HG03439 (cell line): ENCODE data around the gene PHACTR1.
"Not testable (repeated sequence)": the region's sequence is repeated elsewhere in the genome, so short reads cannot be mapped to it uniquely, and the experiment has no call there.

Experiments used
- ATAC-seq: cut with Tn5 transposase; IDR thresholded peaks from one replicate; pipeline ENCODE4 v1.9.1; 2021; ENCODE audit warnings: mild to moderate bottlenecking, moderate library complexity; ENCODE audit not compliant: unreplicated experiment

PHACTR1 gene

DNA sequence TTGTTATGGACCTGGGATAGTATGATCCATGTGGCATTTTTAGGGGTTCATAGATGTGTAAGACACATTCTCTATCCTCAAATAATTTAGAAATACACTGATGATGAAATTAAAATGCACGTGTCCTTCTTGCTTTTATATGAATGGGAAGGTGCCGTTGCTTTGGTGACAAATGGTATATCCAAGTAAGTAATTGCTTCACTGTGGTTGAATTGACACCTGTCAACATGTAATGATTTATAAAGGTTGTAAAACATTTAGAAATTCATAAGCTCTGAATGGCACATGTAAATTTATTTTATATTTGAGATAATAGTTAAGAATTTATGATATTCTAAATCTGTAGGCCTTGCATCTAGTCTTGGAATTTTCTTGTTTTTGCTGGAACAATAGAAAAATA is 227.0 kb downstream of the PHACTR1 start:
- ATAC-seq = no peak

DNA sequence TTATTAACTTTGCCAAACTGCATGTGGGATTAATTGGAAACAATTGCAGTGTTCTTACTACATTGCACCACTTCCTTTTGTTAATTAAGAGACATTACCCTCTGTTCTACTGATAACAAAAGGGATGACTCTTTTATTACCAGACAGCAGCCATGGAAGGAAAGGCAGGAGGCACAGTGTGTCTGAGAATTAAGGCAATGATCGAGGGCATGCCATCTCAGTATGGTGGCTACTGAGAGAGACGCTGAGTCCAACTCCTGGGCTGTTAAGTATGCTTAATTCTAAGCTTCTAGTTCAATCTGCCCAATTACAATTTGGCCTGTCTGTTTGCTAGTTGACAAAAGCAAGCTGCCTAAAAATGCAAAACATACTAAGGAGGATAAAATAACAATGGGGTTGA is 227.4 kb downstream of the PHACTR1 start:
- no peak for ATAC-seq

DNA sequence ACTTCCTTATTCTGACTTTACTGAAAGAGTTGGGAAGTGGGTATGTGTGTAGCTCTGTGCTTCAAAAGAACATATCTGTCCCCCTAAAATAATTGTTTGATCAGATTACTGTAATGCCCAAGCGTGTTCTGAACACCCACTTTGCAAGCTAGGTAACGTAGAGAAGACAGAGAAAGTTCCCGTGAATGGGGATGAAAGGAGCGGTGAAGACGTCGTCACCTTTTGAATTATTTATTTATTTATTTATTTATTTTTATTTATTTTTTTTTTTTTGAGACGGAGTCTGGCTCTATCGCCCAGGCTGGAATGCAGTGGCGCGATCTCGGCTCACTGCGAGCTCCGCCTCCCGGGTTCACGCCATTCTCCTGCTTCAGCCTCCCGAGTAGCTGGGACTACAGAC is 228.0 kb downstream of the PHACTR1 start:
- not testable (repeated sequence) for ATAC-seq

DNA sequence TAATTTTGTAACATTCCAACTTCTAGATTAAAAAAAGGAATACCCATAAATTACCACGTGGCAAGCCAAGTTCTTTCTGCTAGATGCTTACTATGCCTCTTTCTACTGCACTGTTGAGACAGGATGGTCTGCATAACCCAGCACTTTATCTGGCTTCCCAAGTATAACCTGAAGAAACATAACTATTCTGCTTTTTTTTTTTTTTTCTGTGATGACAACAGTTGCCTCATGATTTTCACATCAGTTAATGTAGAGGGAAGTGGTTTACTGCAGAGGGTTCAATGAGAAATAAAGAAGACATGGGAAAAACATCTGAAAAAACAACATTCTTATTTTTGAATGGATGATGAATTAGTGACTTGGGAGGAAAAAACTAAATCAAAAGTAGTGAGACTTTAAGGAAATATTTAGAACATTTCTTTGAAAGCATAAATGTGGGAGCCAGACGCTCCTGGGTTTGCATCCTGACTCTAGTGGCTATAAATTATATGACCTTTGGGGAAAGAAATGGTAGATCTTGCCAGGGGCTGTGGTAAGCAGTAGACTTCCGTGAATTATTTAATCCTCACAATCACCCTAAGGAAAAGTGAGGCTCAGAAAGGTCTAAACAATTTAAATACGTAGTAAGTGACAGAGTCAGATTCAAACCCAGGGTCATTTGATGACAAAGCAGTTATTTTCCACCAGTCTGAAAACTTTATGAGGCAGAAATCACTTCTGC is 230.7 kb downstream of the PHACTR1 start:
- no peak for ATAC-seq

DNA sequence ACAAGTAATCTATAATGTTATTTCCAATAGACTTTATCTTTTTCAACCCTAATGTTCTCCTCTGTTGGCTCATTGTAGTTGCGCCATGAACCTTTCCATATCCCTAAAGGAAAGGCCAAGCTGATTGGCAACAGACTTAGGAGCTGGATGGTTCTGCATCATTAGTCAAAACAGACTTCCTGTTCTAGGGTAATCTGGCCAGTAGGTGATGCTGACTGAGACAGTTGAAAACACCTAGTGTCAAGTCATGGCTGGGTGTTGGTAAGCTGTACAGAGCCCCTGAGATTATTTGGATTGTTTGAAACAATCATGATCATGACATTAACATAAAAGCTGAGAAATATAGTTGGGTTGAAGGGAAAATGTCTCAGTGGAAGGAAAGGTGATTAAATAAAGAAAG is 231.4 kb downstream of the PHACTR1 start:
- ATAC-seq = no peak

DNA sequence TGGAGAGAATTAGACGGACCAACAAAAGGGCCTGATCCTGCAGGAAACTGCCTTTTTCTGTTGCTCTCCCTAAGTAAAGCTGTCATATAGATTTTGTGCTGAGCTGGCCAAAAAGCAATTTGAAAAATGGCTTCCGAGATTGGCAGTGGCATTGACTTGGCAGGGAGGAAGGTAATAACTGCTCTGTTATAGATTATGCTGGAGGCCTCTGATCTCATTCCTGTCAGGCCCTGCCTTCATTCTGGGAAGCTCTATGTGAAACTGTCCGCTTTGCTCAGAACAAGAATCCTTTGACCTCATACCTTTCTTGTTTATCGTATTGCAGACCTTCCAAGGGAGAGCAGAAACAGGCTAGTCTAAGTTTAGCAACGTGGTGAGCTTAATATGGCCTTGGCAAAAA is 234.4 kb downstream of the PHACTR1 start:
- ATAC-seq = no peak

DNA sequence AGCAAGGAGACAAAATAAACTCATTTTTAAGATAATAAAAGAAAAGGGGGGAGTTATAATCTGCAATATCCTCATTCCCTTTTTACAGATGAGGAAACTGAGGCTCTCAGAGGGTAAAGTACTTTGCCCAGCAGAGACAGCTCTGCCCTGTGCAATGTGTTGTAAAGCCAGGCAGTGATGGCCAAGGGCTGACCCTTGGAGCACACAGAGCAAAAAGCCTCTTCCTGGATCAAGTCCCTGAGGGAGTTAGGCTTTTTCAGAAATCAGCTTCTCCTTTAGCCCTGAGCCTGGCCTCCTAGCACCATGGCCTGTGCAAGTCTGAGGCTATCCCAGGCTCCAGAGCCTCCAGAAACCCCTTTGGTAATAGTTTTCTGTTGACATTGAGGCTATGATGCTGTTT is 234.8 kb downstream of the PHACTR1 start:
- ATAC-seq = no peak

DNA sequence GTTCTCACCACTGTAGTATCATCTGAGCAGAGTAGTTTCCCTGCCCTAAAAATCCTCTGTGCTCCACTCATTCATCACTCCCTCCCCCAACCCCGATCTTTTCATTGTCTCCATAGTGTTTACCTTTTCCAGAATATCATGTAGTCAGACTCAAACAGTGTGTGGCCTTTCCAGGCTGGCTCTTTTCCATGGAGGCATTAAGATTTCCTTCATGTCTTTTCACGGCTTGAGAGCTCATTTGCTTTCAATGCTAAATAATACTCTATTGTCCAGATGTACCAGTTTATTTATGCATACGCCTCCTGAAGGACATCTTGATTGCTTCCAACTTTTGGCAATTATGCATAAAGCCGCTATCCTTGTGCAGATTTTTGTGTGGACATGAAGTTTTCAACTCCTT is 235.8 kb downstream of the PHACTR1 start:
- ATAC-seq = no peak

DNA sequence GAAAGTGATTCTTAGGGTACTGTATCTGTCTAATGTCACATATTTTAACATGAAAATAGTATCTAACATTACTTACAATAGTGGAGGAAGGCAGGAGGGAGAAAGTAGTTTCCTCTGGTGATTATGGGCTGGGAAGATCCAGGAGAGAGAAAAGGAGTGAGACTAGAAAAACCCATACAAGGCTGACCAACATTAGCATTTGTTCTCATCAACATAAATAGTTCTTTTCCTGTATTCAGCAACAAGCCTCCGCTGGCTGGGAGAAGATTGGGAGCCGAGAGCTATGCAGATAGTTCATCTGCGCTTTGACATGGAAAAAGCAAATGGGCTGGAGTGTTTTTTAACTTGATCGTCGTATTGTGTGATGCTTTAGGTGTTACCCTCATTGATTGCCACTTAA is 239.4 kb downstream of the PHACTR1 start:
- ATAC-seq = no peak

DNA sequence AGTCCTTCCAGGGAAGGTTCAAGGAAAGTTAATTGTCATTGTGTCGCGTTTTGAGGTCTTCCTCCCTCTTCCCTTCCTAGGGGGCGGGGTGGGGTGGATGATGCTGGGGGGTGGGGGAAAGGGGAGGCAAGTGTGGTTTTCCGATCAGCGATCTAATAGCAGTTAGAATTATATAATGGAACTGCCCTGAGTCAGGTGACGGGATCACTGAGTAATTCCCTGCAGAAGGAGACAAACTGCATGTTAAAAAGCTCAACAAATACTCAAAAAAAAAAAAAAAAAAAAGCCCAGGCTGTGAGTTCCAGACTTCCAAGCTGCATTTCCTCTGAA is 240.4 kb downstream of the PHACTR1 start:
- ATAC-seq = no peak

DNA sequence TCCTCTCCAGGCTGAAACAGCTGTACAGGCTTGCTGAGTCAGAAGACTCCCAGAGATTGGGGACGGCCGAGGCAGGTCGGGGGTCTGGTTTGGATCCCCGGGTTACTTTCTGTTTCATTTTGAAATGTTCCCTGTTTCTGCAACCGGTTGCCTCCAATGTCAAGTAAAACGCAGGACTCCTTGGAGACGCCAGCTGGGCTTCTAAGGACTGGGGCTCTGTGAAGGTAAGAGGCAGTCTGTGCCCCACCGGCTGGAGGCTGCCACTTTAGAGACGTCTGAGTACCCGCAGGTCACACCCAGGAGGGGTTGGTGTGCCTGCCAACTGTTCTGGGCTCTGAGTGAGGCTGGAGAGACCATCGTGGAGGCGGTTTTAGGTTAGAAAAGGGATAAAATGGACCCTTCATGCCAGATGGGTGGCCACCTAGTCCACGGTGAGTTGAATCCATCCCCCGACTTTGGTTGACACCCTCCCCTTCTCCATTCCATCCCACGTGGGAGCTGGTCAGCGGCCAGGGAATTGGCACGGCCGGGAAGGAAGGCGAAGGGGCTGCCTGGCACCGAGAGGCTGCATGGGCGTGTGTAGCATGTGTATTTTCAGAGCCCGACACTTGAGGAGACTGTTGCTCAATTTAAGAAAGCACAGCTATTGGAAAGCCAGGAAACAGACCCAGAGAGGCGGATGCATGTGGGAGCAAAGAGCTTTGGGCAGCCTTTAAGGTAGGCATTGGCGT is 240.9 kb downstream of the PHACTR1 start:
- ATAC-seq = no peak

DNA sequence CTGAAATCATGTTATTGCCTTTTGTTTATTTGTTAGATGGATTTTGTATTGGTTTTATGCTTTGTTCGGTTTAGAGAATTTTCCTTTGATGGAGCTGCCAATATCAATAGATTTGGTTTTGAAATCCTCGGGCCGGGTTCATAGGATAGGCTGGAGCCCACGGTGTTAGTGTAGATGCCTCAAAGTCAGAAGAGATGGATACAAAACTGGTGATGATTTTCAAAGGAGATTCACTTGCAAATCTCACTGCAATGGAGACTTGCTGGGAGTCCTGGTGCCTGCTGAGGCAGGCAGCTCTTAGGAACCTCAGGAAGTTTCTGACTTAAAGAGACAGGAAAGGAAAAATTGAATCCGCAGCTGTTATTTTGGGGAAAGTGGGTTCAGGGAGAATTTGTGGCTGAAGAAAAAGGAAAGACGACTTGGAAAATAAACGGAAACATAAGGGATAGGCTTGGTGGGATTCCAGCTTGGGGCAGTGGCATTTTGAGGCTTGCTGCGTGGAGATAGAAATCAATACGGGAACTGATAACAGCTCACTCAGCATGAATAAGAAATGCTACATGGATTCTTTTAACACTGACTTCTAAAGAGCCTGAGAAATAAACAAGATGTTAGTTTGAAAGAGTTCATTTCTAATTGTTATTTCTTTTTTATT is 241.6 kb downstream of the PHACTR1 start:
- ATAC-seq = no peak

DNA sequence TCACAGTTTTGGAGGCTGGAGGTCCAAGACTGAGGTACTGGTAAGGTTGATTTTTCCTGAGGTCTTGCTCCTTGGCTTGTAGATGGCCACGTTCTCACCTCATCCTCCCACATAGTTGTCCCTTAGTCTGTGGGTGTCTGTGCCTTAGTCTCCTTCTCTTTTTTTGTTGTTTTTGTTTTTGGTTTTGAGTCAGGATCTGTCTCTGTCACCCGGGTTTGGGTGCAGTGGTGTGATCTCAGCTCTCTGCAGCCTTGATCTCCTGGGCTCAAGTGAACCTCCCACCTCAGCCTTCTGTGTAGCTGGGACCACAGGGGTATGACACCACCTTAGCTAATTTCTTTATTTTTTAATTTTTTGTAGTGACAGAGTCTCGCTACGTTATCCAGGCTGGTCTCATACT is 245.2 kb downstream of the PHACTR1 start:
- ATAC-seq = no peak

DNA sequence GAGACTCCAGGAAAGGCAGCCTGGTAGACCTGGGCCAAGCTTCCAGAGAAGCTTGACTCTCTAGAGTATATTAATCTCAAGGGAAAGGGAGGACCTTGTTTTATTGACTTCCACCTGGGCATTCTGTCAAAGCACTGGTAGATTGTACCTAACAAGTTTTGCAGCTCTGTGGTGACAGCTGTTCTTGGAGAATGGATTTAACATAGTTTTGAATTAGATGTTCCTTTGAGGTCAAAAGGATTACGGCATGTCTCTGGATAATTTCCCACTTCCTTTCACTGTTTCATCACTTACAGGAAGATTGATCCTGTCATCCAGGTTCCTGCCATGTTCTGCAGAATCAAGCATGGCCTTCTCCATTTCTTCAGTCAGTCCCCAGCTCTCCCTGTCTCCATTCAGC is 246.0 kb downstream of the PHACTR1 start:
- ATAC-seq = no peak

DNA sequence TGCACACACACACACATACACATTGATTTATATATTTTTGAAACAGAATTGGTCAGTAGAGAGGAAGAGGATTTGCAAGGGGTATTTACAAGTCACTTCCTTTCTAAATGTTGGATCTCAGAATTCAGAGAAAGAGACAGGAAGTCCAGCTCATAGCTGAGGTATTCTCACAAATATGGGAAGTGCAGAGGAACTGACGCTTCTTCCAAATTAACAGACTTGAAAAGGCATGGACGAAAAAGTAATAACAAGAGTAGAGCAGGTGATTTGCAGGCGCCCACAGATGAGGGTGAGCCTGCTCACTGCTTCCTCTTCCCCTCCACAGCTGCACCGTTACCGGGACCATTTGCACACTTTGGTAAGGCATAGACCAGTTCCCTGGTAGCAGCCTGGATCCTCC is 246.4 kb downstream of the PHACTR1 start:
- ATAC-seq = no peak

DNA sequence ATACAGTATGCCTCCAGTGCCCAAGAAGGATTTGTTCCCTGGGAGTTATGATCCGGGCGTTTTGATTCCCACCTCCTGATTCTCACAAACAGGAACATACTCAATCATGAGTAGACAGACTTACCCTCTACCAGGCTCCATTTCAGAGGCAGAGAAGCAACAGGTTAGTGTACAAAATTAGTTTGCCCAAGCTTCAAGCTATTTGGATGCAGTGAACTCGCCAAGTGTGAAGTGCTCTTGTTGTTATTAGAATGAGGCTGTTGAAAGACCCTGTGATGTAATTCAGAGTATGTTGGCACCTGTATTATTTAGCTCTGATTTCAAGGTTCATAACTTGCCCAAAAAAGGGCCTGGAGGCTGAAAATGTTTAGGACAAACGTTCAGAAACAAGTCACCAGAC is 247.0 kb downstream of the PHACTR1 start:
- ATAC-seq = no peak

DNA sequence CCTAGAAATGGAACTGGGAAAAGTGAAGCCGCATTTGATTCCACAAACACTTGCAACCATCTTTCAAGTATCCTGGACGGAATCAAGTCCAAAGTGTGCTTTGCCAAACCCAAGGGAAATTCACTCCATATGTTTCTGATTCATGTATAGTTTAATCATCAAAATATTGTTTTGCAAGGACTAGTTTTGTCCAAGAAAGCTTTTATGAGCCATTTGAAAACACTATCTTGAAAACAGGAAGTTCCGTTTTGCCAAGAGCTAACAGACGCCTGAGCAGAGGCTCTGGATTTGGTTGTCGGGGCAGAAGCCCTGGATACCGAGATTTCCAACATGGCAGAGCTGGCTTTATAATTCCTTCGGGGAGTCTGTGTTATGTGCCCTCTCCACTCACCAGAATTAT is 251.1 kb downstream of the PHACTR1 start:
- no peak for ATAC-seq

DNA sequence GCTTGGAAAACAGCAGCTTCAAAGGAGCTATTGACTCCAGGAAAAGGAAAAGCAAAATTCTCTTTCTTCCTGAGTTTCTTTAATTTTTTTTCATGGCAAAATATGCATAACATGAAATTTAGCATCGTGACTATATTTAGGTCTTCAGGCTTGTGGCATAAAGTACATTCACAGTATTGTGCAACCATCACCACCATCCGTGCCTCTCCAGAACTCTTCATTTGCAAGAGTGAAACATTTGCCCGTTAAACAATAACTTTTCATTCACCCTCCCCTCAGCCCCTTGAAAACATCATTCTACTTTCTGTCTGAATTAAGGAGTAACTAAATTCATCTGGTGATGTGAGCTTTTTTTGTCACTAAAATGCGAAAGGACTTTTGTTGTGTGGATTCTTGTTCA is 251.7 kb downstream of the PHACTR1 start:
- ATAC-seq = no peak

DNA sequence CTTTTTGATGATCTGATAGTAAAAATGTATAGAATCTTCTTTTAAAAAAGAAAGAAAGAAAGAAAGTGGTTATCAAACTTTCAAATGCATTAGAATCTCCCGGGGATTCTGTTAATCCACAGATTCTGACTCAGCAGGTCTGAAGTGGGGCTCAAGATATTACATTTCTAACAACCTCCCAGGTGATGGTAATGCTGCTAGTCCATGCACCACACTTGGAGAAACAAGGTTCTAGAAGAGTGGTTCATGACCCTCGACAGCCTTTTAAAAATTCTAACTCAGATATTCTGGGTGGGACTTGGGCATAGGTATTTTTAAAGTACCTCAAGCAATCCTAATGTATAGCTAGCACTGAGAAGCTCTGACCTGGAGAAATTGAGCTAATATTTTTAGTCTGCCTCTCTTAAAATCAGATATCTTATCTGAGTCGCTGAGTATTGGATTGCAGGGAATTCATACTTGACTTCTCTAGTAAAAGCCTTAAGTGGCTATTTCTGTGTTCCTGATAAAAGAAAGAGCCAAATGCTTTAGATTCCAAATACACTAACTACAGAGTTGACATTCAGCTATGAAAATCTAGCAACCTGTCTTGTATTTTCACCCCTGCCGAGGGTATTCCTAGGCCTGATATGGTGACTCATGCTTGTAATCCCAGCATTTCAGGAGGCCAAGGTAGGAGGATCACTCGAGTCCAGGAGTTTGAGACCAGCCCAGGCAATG is 252.4 kb downstream of the PHACTR1 start:
- no peak for ATAC-seq

DNA sequence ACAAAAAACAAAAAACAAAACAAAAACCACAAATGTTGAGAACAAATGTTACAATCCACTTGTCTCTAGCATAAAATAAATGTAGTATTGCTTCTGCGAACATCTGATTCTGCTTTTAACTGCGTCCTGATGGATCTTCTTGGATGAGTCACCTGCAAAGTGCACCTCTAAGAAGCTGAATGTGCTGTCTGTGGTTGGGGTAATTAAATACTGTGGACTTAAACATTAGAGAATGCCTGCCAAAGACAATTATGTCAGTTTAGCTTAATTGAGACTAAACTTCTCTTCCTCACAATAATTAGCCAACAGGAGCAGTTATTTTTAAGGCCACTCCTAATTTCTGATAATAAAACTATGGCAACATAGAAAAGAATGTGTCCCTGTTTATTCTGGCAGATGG is 253.4 kb downstream of the PHACTR1 start:
- no peak for ATAC-seq

DNA sequence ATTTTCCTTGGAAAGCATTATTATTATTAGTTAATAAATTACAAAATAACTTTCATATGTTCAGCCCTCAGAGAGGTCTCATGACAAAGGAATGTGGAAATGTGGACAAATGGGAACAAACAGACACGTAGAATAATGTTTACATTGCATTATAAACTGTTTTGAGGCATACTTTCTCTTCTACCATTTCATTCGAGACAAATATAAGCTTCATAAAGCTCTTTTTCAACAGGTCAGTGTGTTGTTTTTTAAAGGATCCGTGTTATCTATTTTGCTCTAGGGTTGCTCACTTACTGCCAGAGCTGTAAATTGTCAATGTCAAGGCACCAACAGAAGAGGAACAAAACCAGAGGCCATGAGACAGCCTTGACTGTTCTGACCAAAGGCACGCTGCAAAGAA is 256.8 kb downstream of the PHACTR1 start:
- ATAC-seq = no peak

DNA sequence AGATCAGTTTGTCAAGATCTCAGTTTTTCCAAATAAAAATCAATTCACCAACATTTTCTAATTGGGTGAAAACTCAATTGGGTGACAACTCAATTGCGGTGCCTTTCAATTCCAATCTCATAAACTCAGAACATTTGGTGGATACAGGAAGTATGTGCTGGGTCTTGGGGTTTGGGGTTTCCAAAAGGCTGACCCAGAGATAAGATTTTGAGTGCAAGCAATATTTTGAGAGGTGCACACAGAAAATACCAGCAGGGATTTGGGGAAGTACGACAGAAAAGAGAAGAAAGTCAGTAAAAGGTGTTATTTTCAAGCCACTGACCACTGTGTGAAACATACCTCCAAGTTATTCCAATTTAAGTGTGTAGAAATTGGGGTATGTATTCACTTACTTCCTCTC is 258.0 kb downstream of the PHACTR1 start:
- no peak for ATAC-seq
